GM04504 (cell line): ENCODE measurements around the gene SYTL5.

Source experiments
- DNase-seq: peaks from one replicate; pipeline ENCODE4 v3.0.0-alpha.2; 2012; ENCODE audit warnings: low read depth

Gene SYTL5

GRCh38 chrX:38089173-38089982, 83.0 kb downstream of the SYTL5 start:
- DNase-seq, result no peak

GRCh38 chrX:38095971-38096529, 89.7 kb downstream of the SYTL5 start:
- DNase-seq, result no peak

GRCh38 chrX:38099688-38100087, 93.3 kb downstream of the SYTL5 start:
- no peak for DNase-seq

- DNase-seq, result no peak
Observed at GRCh38 chrX:38102240-38102639, 95.9 kb downstream of the SYTL5 start.

- DNase-seq, result no peak
Observed at GRCh38 chrX:38102875-38103274, 96.5 kb downstream of the SYTL5 start.

GRCh38 chrX:38103857-38104812, 97.8 kb downstream of the SYTL5 start:
- DNase-seq, result no peak

GRCh38 chrX:38105216-38105725, 98.9 kb downstream of the SYTL5 start:
- DNase-seq, result no peak

GRCh38 chrX:38106991-38107655, 100.8 kb downstream of the SYTL5 start:
- DNase-seq, result no peak

- DNase-seq, result no peak
Observed at GRCh38 chrX:38108364-38108763, 102.0 kb downstream of the SYTL5 start.

- DNase-seq, result no peak
Observed at GRCh38 chrX:38109042-38109898, 102.9 kb downstream of the SYTL5 start.

- no peak for DNase-seq
Observed at GRCh38 chrX:38110231-38110630, 103.9 kb downstream of the SYTL5 start.

GRCh38 chrX:38111196-38111595, 104.8 kb downstream of the SYTL5 start:
- no peak for DNase-seq

- no peak for DNase-seq
Observed at GRCh38 chrX:38112566-38112965, 106.2 kb downstream of the SYTL5 start.

- DNase-seq, result no peak
Observed at GRCh38 chrX:38116706-38117105, 110.4 kb downstream of the SYTL5 start.

GRCh38 chrX:38117485-38117884, 111.1 kb downstream of the SYTL5 start:
- DNase-seq, result no peak

- DNase-seq, result no peak
Observed at GRCh38 chrX:38124000-38124399, 117.6 kb downstream of the SYTL5 start.

- no peak for DNase-seq
Observed at GRCh38 chrX:38126179-38126578, 119.8 kb downstream of the SYTL5 start.

GRCh38 chrX:38127961-38128360, 121.6 kb downstream of the SYTL5 start:
- no peak for DNase-seq

- no peak for DNase-seq
Observed at GRCh38 chrX:38129366-38129765, 123.0 kb downstream of the SYTL5 start.

- DNase-seq, result no peak
Observed at GRCh38 chrX:38138157-38138891, 132.0 kb downstream of the SYTL5 start.
